GM10266 (cell line): ENCODE measurements around the gene MCF2L.

Experiments
- DNase-seq: peaks from one replicate; pipeline ENCODE4 v3.0.0; 2012; ENCODE audit errors: extremely low spot score
- TF ChIP-seq, protein P1 (sequence below): IDR thresholded peaks from 2 replicates; pipeline ENCODE4 v1.5.1; 2012; ENCODE audit warnings: mild to moderate bottlenecking, low read depth; ENCODE audit not compliant: control insufficient read depth, insufficient read depth; ENCODE audit errors: missing control alignments

The MCF2L gene

DNA sequence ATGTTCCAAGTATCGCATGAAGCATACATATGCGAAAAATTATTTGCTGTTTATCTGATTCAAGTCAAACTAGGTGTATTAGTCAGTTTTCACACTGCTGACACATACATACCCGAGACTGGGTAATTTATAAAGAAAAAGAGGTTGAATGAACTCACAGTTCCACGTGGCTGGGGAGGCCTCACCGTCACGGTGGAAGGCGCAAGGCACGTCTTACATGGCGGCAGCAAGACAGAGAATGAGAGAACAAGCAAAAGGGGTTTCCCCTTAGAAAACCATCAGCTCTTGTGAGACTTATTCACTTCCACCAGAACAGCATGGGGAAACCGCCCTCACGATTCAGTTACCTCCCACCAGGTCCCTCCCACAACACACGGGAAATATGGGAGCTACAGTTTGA lies 176.5 kb downstream of the MCF2L start:
- DNase-seq = no peak
- TF ChIP-seq, protein P1, sequence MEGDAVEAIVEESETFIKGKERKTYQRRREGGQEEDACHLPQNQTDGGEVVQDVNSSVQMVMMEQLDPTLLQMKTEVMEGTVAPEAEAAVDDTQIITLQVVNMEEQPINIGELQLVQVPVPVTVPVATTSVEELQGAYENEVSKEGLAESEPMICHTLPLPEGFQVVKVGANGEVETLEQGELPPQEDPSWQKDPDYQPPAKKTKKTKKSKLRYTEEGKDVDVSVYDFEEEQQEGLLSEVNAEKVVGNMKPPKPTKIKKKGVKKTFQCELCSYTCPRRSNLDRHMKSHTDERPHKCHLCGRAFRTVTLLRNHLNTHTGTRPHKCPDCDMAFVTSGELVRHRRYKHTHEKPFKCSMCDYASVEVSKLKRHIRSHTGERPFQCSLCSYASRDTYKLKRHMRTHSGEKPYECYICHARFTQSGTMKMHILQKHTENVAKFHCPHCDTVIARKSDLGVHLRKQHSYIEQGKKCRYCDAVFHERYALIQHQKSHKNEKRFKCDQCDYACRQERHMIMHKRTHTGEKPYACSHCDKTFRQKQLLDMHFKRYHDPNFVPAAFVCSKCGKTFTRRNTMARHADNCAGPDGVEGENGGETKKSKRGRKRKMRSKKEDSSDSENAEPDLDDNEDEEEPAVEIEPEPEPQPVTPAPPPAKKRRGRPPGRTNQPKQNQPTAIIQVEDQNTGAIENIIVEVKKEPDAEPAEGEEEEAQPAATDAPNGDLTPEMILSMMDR = no peak

DNA sequence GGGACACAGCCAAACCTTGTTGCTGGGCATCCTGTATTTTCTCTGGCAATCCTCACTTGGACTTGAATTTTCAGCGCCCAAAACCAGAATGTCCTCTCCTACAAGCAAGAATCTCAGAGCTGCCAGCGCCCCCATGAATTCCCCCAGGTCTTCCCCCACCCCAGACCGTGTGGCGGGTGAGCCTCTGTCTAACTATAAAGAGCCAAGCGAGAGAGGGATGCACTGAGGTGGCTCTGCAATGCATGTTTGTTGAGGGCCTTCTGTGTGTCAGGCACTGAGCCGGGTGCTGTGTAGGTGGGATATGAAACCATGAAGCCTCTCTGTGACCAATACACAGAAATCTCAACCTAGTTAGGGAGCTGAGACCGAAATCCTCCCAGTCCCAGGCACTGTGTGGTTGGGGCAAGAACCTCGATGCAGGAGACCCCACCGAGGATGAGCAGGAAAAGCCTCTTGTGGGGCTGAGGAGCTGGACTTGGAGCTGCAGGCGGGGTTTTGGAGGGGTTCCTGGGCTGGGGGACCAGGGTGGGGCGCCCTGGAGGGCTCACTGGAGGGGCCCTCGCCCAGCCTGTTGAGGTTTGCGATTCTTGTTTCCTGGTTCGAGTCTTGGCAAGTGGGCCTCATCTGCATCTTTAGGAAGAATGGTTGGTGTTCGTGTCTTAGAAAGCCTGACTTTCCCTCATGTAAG lies 177.0 kb downstream of the MCF2L start:
- DNase-seq = no peak
- TF ChIP-seq, protein P1 = no peak

- TF ChIP-seq, protein P1 = no peak
- no peak for DNase-seq
Measured at GRCh38 chr13:113146750-113147149, 177.7 kb downstream of the MCF2L start.

GRCh38 chr13:113147206-113147605 lies 178.2 kb downstream of the MCF2L start:
- DNase-seq = no peak
- TF ChIP-seq, protein P1 = no peak

- TF ChIP-seq, protein P1 = no peak
- DNase-seq = no peak
Measured at GRCh38 chr13:113148407-113148806, 179.4 kb downstream of the MCF2L start.

DNA sequence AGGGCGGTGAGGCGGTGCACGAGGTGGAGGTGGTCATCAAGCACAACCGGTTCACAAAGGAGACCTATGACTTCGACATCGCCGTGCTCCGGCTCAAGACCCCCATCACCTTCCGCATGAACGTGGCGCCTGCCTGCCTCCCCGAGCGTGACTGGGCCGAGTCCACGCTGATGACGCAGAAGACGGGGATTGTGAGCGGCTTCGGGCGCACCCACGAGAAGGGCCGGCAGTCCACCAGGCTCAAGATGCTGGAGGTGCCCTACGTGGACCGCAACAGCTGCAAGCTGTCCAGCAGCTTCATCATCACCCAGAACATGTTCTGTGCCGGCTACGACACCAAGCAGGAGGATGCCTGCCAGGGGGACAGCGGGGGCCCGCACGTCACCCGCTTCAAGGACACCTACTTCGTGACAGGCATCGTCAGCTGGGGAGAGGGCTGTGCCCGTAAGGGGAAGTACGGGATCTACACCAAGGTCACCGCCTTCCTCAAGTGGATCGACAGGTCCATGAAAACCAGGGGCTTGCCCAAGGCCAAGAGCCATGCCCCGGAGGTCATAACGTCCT lies 180.0 kb downstream of the MCF2L start:
- no peak for DNase-seq
- TF ChIP-seq, protein P1 = no peak
